OCI-LY7 (cell line): ENCODE data around the gene SPAG4. TPM values are rescaled to one million over a fixed set of nuclear protein-coding genes. Genes with fewer than 3 reads are reported as not detected.

Experiments
- BruUV-seq: library from RNA; stranded (reverse); fragments of 400-500 nt; replicated peaks from 2 replicates; lab custom pipeline; 2021; lab: Mats Ljungman, UMichigan
- CTCF ChIA-PET: fragments of 300-600 bp; sonication (Branson Sonifier 250); formaldehyde crosslinking; loops from one replicate; lab custom pipeline; 2022; ENCODE audit warnings: antibody characterized with exemption; ENCODE audit not compliant: unreplicated experiment; lab: Charles Lee
- POLR2A ChIA-PET: fragments of 300-600 bp; sonication (Branson Sonifier 250); formaldehyde crosslinking; loops from one replicate; lab custom pipeline; 2022; ENCODE audit warnings: antibody characterized with exemption; lab: Charles Lee
- DNase-seq: peaks from one replicate; pipeline ENCODE4 v3.0.0-alpha.2; 2015; ENCODE audit warnings: low spot score
- H2AFZ ChIP-seq: fragments of 200-600 bp; sonication (generic), shearing (Covaris generic); 2 replicates; pipeline ENCODE4 v1.6.1; 2014; ENCODE audit warnings: mild to moderate bottlenecking, antibody characterized with exemption, low read length, moderate library complexity
- H3K27ac ChIP-seq: fragments of 200-600 bp; sonication (generic); 2 replicates; pipeline ENCODE4 v1.5.1; 2014; ENCODE audit warnings: mixed run types, low read depth, mild to moderate bottlenecking, moderate library complexity, low read length, inconsistent platforms; ENCODE audit not compliant: poor library complexity, severe bottlenecking
- H3K36me3 ChIP-seq: fragments of 200-600 bp; sonication (generic); 2 replicates; pipeline ENCODE4 v1.6.1; 2014; ENCODE audit warnings: mild to moderate bottlenecking, antibody characterized with exemption, low read length, moderate library complexity, mixed read lengths; ENCODE audit not compliant: insufficient read depth
- H3K4me1 ChIP-seq: fragments of 200-600 bp; sonication (generic); 2 replicates; pipeline ENCODE4 v1.5.1; 2014; ENCODE audit warnings: mild to moderate bottlenecking, low read length; ENCODE audit not compliant: insufficient read depth, poor library complexity, severe bottlenecking
- H3K4me2 ChIP-seq: fragments of 200-600 bp; sonication (generic); 2 replicates; pipeline ENCODE4 v1.6.1; 2014; ENCODE audit warnings: mild to moderate bottlenecking, low read length
- H3K4me3 ChIP-seq: fragments of 200-600 bp; sonication (generic); 2 replicates; pipeline ENCODE4 v1.5.1; 2014; ENCODE audit warnings: mild to moderate bottlenecking, low read depth, low read length; ENCODE audit not compliant: poor library complexity, severe bottlenecking
- H3K79me2 ChIP-seq: fragments of 200-600 bp; sonication (generic); 2 replicates; pipeline ENCODE4 v1.6.1; 2016; ENCODE audit warnings: low read depth, mild to moderate bottlenecking, low read length, moderate library complexity, mixed read lengths; ENCODE audit not compliant: insufficient read depth
- H3K9me2 ChIP-seq: fragments of 200-600 bp; sonication (generic); 2 replicates; pipeline ENCODE4 v1.6.1; 2016; ENCODE audit warnings: mild to moderate bottlenecking, low read length, mixed read lengths; ENCODE audit not compliant: insufficient read depth
- H3K9me3 ChIP-seq: fragments of 200-600 bp; sonication (generic); 2 replicates; pipeline ENCODE4 v1.6.1; 2014; ENCODE audit warnings: mild to moderate bottlenecking, mixed run types, low read length, mixed read lengths
- H4K20me1 ChIP-seq: fragments of 200-600 bp; sonication (generic); 2 replicates; pipeline ENCODE4 v1.6.1; 2014; ENCODE audit warnings: mild to moderate bottlenecking, antibody characterized with exemption, low read length, moderate library complexity, mixed read lengths; ENCODE audit not compliant: insufficient read depth
- CTCF ChIP-seq: fragments of 200-600 bp; sonication (generic); conservative IDR thresholded peaks from 2 replicates; pipeline ENCODE4 v1.5.1; 2014; ENCODE audit warnings: mild to moderate bottlenecking, antibody characterized with exemption, low read length, moderate library complexity, mixed read lengths
- EZH2phosphoT487 ChIP-seq: fragments of 200-600 bp; sonication (generic); IDR thresholded peaks from 2 replicates; pipeline ENCODE4 v1.6.1; 2018; ENCODE audit warnings: low read depth, borderline replicate concordance, mild to moderate bottlenecking, mixed run types, antibody characterized with exemption, low read length, moderate library complexity, mixed read lengths
- intact Hi-C: fragments of 100-400 bp; cut with micrococcal nuclease; formaldehyde crosslinking; loops from one replicate; pipeline ENCODE4 v1.10.0; 2022; ENCODE audit not compliant: unreplicated experiment
- total RNA-seq, 2 experiments: library from RNA; depleted of rRNA in 1 of 2; stranded (reverse); fragments of >200 nt in 1 of 2; shearing (Covaris generic) in 1 of 2; gene quantifications; 2 replicates each; pipeline ENCODE4 v1.2.3, GENCODE V29; 2014 to 2022

The SPAG4 gene
- total RNA-seq, 2 experiments from 2014 or later: 24.7 to 64.2 TPM

- intact Hi-C loops: loop anchor here (1.0 to 10.0 kb wide), 3 partner anchors 46 to 99 kb away; partner anchors contain the start of gene RBM39
- Histone ChIP-seq H3K9me2 (no peaks in the 10 kb centered on the region), H3K4me1 (peaks cover 39% of the 10 kb centered on the region), H3K79me2 (peaks cover 59% of the 10 kb centered on the region), H3K27ac (peak overlapping the region; percentile 74), H3K36me3 (peaks cover 47% of the 10 kb centered on the region), H3K4me2 (peak overlapping the region; percentile 96), H4K20me1 (peaks cover 45% of the 10 kb centered on the region), H3K4me3 (peak overlapping the region; percentile 76), H3K9me3 (no peaks in the 10 kb centered on the region; the same call in 1 of the 2 replicates), H2AFZ (no peak overlapping the region; the same call in 1 of the 2 replicates)
- no TSS peak for BruUV-seq
- TF ChIP-seq CTCF (no peak; the same call in 1 of the 2 replicates), EZH2phosphoT487 (no peak)
- CTCF ChIA-PET: no interaction called here
- DNase-seq: peak; percentile 87
- POLR2A ChIA-PET: interaction anchor here (0.6 to 1.3 kb wide), 5 partner anchors 13 to 427 kb away, joined by 3 to 4 read pairs (median 3); no protein-coding TSS in a partner anchor
These were observed 48.2 kb downstream of the SPAG4 start for GRCh38 chr20:35663516-35664465.

GRCh38 chr20:35664466-35665206, 49.0 kb downstream of the SPAG4 start, which contains the start of the genes CPNE1 and RBM12:
Gene CPNE1, minus strand, starts transcription at chr20:35664900. Its CDS starts 31,977 bp downstream, at chr20:35632923.
Gene RBM12, minus strand, starts transcription at chr20:35664900. Its CDS starts 9,578 bp downstream, at chr20:35655322.
- ChIA-PET CTCF (no interaction called here), POLR2A (interaction anchor here (0.6 to 1.3 kb wide), 5 partner anchors 12 to 1317 kb away, joined by 3 to 4 read pairs (median 3); no protein-coding TSS in a partner anchor)
- H3K27ac ChIP-seq: peak within 1 kb of the TSS; percentile 74
- peaks cover 51% of the 10 kb centered on the region for H3K79me2 ChIP-seq
- H3K9me3 ChIP-seq: no peaks in the 10 kb centered on the region; the same call in 1 of the 2 replicates
- no peaks in the 10 kb centered on the region for H3K9me2 ChIP-seq
- H3K4me3 ChIP-seq: peak within 1 kb of the TSS; percentile 76
- no peak for TF ChIP-seq CTCF
- TF ChIP-seq EZH2phosphoT487: no peak
- peak within 1 kb of the TSS; percentile 96 for H3K4me2 ChIP-seq
- peaks cover 40% of the 10 kb centered on the region for H4K20me1 ChIP-seq
- H3K36me3 ChIP-seq: peaks cover 50% of the 10 kb centered on the region
- DNase-seq: peak; percentile 95
- peak within 1 kb of the TSS; percentile 66 for H2AFZ ChIP-seq
- peaks cover 32% of the 10 kb centered on the region for H3K4me1 ChIP-seq
- BruUV-seq: no TSS peak
- intact Hi-C loops: loop anchor here (1.0 to 10.0 kb wide), 3 partner anchors 47 to 100 kb away; partner anchors contain the start of gene RBM39
